Measurements from ENCODE around the gene MFSD1.

Gene MFSD1

DNA sequence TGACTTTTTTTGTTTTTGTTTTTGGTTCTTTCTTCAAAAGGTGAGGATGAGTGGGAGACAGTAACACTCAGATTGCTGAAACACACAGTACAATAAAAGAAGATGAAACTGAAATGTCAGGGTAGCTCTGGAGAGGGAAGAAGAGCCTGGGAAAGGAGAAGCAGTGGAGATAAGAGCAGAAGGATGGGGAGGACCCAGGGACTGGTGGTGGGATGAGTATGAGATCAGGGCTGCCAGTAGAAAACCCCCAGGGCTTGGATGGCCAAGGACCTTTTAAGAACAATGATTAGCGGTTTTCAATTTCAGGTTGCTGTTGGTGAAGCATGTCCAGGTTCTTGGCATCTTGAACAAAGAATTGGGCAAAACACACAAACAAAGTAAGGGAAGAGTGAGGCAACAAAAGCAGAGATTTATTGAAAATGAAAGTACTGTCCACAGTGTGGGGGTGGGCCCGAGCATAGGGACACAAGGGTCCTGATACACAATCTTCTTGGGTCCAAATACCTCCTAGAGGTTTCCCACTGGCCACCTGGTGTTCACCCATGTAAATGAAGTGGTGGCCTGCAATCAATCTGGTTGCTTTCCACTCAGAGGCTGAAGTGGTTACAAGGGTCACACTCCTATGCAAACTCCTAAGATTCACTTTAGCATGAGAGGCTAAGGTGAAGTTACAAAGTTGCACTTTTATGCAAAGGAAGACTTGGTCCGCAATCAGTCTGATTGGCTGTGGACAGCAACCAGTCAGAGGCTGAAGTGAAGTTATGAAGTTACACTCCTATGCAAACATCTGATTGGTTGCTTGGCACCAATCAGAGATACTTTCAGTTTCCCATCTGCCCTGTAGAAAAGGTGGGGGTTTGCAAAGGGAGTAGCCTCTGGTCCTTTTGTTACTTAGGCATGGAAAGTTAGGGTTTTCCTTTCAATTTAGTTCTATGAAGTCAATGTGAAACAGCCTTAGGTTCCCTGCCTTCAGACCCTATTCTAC is 26.1 kb upstream of the MFSD1 start:
- no peaks in the 10 kb centered on the region for H3K79me2 ChIP-seq (ENCODE audit: insufficient read depth, low read length)
- no peak overlapping the region for H3K9ac ChIP-seq (ENCODE audit: low read depth, low read length)
- H3K9me3 ChIP-seq (ENCODE audit: insufficient read depth, low read length, severe bottlenecking) = no peaks in the 10 kb centered on the region
- DNase-seq (no peak), ATAC-seq (ENCODE audit: insufficient read depth, low read depth) (peak; percentile 56; the same call in 1 of the 3 replicates)
- no peaks in the 10 kb centered on the region for H3K36me3 ChIP-seq (ENCODE audit: insufficient read depth, low read length)
- H2AFZ ChIP-seq (ENCODE audit: low read depth, low read length) = no peak overlapping the region
- no peak overlapping the region for H3K4me2 ChIP-seq (ENCODE audit: insufficient read depth, low read length)
- TF ChIP-seq, protein P1, sequence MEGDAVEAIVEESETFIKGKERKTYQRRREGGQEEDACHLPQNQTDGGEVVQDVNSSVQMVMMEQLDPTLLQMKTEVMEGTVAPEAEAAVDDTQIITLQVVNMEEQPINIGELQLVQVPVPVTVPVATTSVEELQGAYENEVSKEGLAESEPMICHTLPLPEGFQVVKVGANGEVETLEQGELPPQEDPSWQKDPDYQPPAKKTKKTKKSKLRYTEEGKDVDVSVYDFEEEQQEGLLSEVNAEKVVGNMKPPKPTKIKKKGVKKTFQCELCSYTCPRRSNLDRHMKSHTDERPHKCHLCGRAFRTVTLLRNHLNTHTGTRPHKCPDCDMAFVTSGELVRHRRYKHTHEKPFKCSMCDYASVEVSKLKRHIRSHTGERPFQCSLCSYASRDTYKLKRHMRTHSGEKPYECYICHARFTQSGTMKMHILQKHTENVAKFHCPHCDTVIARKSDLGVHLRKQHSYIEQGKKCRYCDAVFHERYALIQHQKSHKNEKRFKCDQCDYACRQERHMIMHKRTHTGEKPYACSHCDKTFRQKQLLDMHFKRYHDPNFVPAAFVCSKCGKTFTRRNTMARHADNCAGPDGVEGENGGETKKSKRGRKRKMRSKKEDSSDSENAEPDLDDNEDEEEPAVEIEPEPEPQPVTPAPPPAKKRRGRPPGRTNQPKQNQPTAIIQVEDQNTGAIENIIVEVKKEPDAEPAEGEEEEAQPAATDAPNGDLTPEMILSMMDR (IDR thresholded peaks at IDR 0.05; ENCODE audit: borderline replicate concordance, extremely low read depth, low read length, poor library complexity, severe bottlenecking) = no peak
- no peak for TF ChIP-seq EZH2 (IDR thresholded peaks at IDR 0.05; ENCODE audit: borderline replicate concordance, low read depth, low read length, severe bottlenecking)
- no peak overlapping the region for H3K4me3 ChIP-seq (ENCODE audit: low read depth in 1 of 2, low read length in 2 of 2)
- no peaks in the 10 kb centered on the region for H3K4me1 ChIP-seq (ENCODE audit: insufficient read depth, low read length)
- H3K27ac ChIP-seq (ENCODE audit: low read length) = no peak overlapping the region
- H3K27me3 ChIP-seq (ENCODE audit: insufficient read depth, low read length, poor library complexity) = no peaks in the 10 kb centered on the region
- no peaks in the 10 kb centered on the region for H4K20me1 ChIP-seq (ENCODE audit: insufficient read depth, low read length)

DNA sequence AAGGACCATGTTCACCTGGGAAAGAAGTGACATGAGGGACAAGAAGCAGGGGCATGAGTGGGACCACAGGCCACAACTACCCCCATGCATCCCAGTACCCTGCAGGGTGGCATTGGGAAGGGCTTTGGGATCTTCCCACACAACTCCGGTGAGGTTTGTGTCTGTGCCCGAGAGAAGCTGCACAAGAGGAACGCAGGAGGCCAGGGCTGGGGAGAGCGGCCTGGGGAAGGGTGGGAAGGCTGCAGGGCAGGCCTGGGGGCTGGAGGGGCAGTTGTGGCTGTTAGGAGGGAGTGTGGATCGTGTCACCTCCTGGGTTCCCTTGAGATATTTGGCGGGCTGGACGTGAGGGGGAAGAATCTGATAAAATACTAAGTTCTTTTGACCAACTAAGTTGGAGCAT is 25.3 kb upstream of the MFSD1 start:
- Histone ChIP-seq H3K36me3 (ENCODE audit: insufficient read depth, low read length) (no peaks in the 10 kb centered on the region), H3K9ac (ENCODE audit: low read depth, low read length) (no peak overlapping the region), H3K4me2 (ENCODE audit: insufficient read depth, low read length) (no peak overlapping the region), H3K4me1 (ENCODE audit: insufficient read depth, low read length) (no peaks in the 10 kb centered on the region), H4K20me1 (ENCODE audit: insufficient read depth, low read length) (no peaks in the 10 kb centered on the region), H3K4me3 (ENCODE audit: low read depth in 1 of 2, low read length in 2 of 2) (no peak overlapping the region), H2AFZ (ENCODE audit: low read depth, low read length) (no peak overlapping the region), H3K9me3 (ENCODE audit: insufficient read depth, low read length, severe bottlenecking) (peaks cover 4% of the 10 kb centered on the region), H3K27me3 (ENCODE audit: insufficient read depth, low read length, poor library complexity) (no peaks in the 10 kb centered on the region), H3K27ac (ENCODE audit: low read length) (no peak overlapping the region), H3K79me2 (ENCODE audit: insufficient read depth, low read length) (no peaks in the 10 kb centered on the region)
- DNase-seq (no peak), ATAC-seq (ENCODE audit: insufficient read depth, low read depth) (no peak)
- no peak for TF ChIP-seq EZH2 (IDR thresholded peaks at IDR 0.05; ENCODE audit: borderline replicate concordance, low read depth, low read length, severe bottlenecking)
- TF ChIP-seq, protein P1 (IDR thresholded peaks at IDR 0.05; ENCODE audit: borderline replicate concordance, extremely low read depth, low read length, poor library complexity, severe bottlenecking) = no peak

DNA sequence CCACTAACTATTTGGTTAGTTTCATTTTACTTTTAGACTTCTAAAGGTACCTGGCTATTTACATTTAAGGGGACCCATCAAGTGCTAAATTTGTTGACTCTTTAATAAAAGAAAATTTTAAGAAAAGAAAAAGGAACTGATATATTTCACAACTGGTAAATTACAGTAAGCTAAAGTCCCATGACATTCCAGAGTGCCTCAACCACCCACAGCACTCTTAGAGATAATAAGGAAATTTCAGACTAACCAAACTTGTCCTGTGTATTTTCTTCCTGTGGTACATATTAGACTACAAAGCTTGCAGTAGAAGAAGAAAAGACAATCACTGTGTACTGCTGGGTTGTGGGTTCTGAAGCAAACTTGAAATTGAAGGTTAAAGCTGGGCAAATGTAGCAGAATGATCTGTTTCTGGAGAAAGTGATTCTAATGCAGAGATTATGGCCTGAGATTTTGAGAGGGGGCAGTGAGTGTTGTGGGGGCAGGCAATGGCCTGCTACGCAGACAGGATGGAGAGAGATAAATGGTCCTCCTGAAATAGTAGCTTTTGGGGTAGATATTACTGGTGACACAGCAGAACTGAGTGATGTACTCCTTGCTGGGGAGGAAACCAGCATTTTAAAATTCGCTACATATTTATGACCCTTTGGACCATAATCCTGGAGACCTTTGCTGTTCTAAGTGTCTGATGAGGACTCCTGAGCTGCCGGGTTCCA is 24.5 kb upstream of the MFSD1 start:
- H2AFZ ChIP-seq (ENCODE audit: low read depth, low read length) = no peak overlapping the region
- no peaks in the 10 kb centered on the region for H4K20me1 ChIP-seq (ENCODE audit: insufficient read depth, low read length)
- ATAC-seq (ENCODE audit: insufficient read depth, low read depth) (no peak), DNase-seq (no peak)
- H3K9me3 ChIP-seq (ENCODE audit: insufficient read depth, low read length, severe bottlenecking) = peaks cover 4% of the 10 kb centered on the region
- TF ChIP-seq, protein P1 (IDR thresholded peaks at IDR 0.05; ENCODE audit: borderline replicate concordance, extremely low read depth, low read length, poor library complexity, severe bottlenecking) = no peak
- TF ChIP-seq EZH2 (IDR thresholded peaks at IDR 0.05; ENCODE audit: borderline replicate concordance, low read depth, low read length, severe bottlenecking) = no peak
- no peak overlapping the region for H3K4me2 ChIP-seq (ENCODE audit: insufficient read depth, low read length)
- no peak overlapping the region for H3K9ac ChIP-seq (ENCODE audit: low read depth, low read length)
- H3K4me3 ChIP-seq (ENCODE audit: low read depth in 1 of 2, low read length in 2 of 2) = no peak overlapping the region
- no peak overlapping the region for H3K27ac ChIP-seq (ENCODE audit: low read length)
- no peaks in the 10 kb centered on the region for H3K36me3 ChIP-seq (ENCODE audit: insufficient read depth, low read length)
- H3K4me1 ChIP-seq (ENCODE audit: insufficient read depth, low read length) = no peaks in the 10 kb centered on the region
- H3K27me3 ChIP-seq (ENCODE audit: insufficient read depth, low read length, poor library complexity) = no peaks in the 10 kb centered on the region
- H3K79me2 ChIP-seq (ENCODE audit: insufficient read depth, low read length) = no peaks in the 10 kb centered on the region
